ENCODE measurements around the gene RPL29. TPM values are rescaled to one million over a fixed set of nuclear protein-coding genes. Genes with fewer than 3 reads are reported as not detected.

The RPL29 gene
- total and polyA plus RNA-seq, 2 of the 13 experiments (the other 11 are each of a cell fraction or from before 2014, with no cell fraction given): 1,348 to 2,263 TPM

DNA sequence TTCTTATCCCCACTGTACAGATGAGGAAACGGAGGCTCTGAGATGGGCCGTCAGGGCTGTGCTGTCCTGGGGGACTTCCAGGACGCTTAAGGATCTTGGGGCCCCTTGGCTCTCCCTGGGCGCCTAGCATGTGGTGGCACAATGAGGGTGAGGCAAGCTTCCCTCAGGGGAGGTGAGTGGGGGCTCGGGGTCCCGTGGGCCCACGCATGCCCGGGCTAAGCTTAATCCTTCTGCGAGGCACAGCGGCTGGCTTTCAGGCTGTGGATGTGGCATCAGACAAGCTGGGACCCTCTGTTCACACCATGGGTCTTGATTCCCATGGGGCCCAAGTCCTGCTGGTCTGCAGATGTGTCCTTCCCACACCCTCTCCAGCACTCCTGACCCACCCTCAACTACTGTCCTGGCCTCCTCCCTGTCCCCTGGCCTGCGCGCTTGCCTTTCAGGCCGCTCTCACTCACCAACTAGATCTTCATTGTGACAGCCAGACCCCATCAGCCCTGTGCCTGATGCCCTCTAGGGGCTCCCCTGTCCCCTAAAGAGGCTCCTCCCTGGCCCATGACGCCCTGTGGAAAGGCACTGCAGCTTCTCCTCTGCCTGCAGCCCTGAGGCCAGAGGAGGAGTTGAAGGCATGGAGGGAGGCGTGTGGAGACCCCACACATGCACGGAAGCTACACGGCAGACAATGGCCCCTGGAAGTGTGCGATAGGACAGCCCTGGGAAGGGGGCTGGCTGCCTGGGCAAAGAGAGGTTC, 49.3 kb upstream of the RPL29 start:
- CTCF ChIA-PET (ENCODE audit: low intra/inter-chr PET ratio, low total read pairs): no interaction called here
- in situ Hi-C loops (cut with HindIII; ENCODE audit: extremely low pct_ligation_motif_present, low pct_unique_long_range_greater_than_20kb): loop anchor here (5.0 kb wide), 1 partner anchor 43 kb away; no protein-coding TSS in a partner anchor
- FAIRE-seq (no peak), DNase-seq (ENCODE audit: low spot score) (no peak), ATAC-seq (peak; percentile 59)
- BruUV-seq (replicated peaks): no TSS peak
- intact Hi-C loops (cut with micrococcal nuclease; ENCODE audit: unreplicated experiment): no loop called here
- Histone ChIP-seq H3K4me1 (ENCODE audit: insufficient read depth, low read length) (peaks cover 48% of the 10 kb centered on the region), H3K27ac (ENCODE audit: extremely low read length, insufficient read depth, low read length) (no peak overlapping the region), H2AFZ (ENCODE audit: low read length) (no peak overlapping the region), H3K9me3 (ENCODE audit: low read length) (no peaks in the 10 kb centered on the region), H3K36me3 (replicated peaks in 1 of 2; ENCODE audit: control insufficient read depth in 1 of 2, insufficient read depth in 2 of 2, low read length in 2 of 2) (peaks cover 3 to 5% of the 10 kb centered on the region in 2 experiments; a peak in 1 of 5 replicates), H3K4me3 (replicated peaks in 1 of 3; ENCODE audit: insufficient read depth in 1 of 3, low read depth in 2 of 3, low read length in 3 of 3) (no peak overlapping the region), H3K79me2 (ENCODE audit: insufficient read depth, low read length) (no peaks in the 10 kb centered on the region), H4K20me1 (ENCODE audit: insufficient read depth, low read length) (no peaks in the 10 kb centered on the region), H3K27me3 (ENCODE audit: control insufficient read depth in 1 of 2, insufficient read depth in 2 of 2, low read length in 2 of 2) (no peaks in the 10 kb centered on the region; a peak in 1 of 5 replicates), H3K4me2 (ENCODE audit: low read depth, low read length) (no peak overlapping the region), H3K9ac (ENCODE audit: insufficient read depth, low read depth, low read length) (no peak overlapping the region)
- WGBS (ENCODE audit: low lambda C conversion rate): 74% methylated on average over 10 of the region's 18 CpGs
- POLR2A ChIA-PET: interaction anchor here (1.6 kb wide), 1 partner anchor 8 kb away, joined by 4 read pairs; no protein-coding TSS in a partner anchor
- TF ChIP-seq, protein P1, sequence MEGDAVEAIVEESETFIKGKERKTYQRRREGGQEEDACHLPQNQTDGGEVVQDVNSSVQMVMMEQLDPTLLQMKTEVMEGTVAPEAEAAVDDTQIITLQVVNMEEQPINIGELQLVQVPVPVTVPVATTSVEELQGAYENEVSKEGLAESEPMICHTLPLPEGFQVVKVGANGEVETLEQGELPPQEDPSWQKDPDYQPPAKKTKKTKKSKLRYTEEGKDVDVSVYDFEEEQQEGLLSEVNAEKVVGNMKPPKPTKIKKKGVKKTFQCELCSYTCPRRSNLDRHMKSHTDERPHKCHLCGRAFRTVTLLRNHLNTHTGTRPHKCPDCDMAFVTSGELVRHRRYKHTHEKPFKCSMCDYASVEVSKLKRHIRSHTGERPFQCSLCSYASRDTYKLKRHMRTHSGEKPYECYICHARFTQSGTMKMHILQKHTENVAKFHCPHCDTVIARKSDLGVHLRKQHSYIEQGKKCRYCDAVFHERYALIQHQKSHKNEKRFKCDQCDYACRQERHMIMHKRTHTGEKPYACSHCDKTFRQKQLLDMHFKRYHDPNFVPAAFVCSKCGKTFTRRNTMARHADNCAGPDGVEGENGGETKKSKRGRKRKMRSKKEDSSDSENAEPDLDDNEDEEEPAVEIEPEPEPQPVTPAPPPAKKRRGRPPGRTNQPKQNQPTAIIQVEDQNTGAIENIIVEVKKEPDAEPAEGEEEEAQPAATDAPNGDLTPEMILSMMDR (CRISPR knock-in tag; IDR thresholded peaks at IDR 0.05): peak; percentile 29; the same call in 1 of the 2 replicates
- TF ChIP-seq ATF7-NPFF (CRISPR knock-in tag; IDR thresholded peaks at IDR 0.05; ENCODE audit: low read depth): no peak
- peak; percentile 4; the same call in 1 of the 2 replicates for TF ChIP-seq STAG1 (CRISPR knock-in tag; IDR thresholded peaks at IDR 0.05)

DNA sequence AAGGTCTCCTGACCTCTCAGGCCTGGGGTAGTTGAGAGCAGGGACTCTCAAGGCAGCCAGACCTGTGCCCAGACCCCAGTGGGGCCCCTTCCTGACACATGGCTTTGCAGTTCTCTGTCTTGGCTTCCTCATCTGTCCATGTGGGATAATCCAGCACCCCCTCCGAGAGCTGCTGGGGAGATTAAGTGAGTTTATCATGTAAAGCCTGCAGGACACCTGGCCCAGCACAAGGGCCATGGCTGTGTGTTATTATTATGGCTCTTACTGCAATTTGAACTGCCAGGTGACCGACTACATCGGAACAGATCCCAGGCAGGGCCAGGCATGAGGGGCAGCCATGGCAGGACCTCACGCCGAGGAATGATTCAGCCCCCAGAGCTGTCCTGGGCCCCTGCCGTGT, 48.1 kb upstream of the RPL29 start:
- ChIA-PET CTCF (ENCODE audit: low intra/inter-chr PET ratio, low total read pairs) (no interaction called here), POLR2A (no interaction called here)
- FAIRE-seq (no peak), ATAC-seq (no peak), DNase-seq (ENCODE audit: low spot score) (no peak)
- WGBS (ENCODE audit: low lambda C conversion rate): 52% methylated on average over 3 of the region's 6 CpGs
- in situ Hi-C loops (cut with HindIII; ENCODE audit: extremely low pct_ligation_motif_present, low pct_unique_long_range_greater_than_20kb): loop anchor here (5.0 kb wide), 1 partner anchor 41 kb away; no protein-coding TSS in a partner anchor
- Histone ChIP-seq H2AFZ (ENCODE audit: low read length) (no peak overlapping the region), H3K9me3 (ENCODE audit: low read length) (no peaks in the 10 kb centered on the region), H3K4me2 (ENCODE audit: low read depth, low read length) (no peak overlapping the region), H3K36me3 (replicated peaks in 1 of 2; ENCODE audit: control insufficient read depth in 1 of 2, insufficient read depth in 2 of 2, low read length in 2 of 2) (no peaks in the 10 kb centered on the region), H3K27ac (ENCODE audit: extremely low read length, insufficient read depth, low read length) (no peak overlapping the region), H3K9ac (ENCODE audit: insufficient read depth, low read depth, low read length) (no peak overlapping the region), H3K4me1 (ENCODE audit: insufficient read depth, low read length) (peaks cover 61% of the 10 kb centered on the region), H3K4me3 (replicated peaks in 1 of 3; ENCODE audit: insufficient read depth in 1 of 3, low read depth in 2 of 3, low read length in 3 of 3) (no peak overlapping the region), H3K27me3 (ENCODE audit: control insufficient read depth in 1 of 2, insufficient read depth in 2 of 2, low read length in 2 of 2) (no peaks in the 10 kb centered on the region; a peak in 1 of 5 replicates), H4K20me1 (ENCODE audit: insufficient read depth, low read length) (no peaks in the 10 kb centered on the region), H3K79me2 (ENCODE audit: insufficient read depth, low read length) (no peaks in the 10 kb centered on the region)
- intact Hi-C loops (cut with micrococcal nuclease; ENCODE audit: unreplicated experiment): no loop called here
- TF ChIP-seq, protein P2, sequence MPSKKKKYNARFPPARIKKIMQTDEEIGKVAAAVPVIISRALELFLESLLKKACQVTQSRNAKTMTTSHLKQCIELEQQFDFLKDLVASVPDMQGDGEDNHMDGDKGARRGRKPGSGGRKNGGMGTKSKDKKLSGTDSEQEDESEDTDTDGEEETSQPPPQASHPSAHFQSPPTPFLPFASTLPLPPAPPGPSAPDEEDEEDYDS (CRISPR knock-in tag; IDR thresholded peaks at IDR 0.05): no peak
- TF ChIP-seq IKZF4 (CRISPR knock-in tag; IDR thresholded peaks at IDR 0.05; ENCODE audit: borderline replicate concordance, low read depth, not compliant biosample characterization) (no peak), ZNF30 (CRISPR knock-in tag; IDR thresholded peaks at IDR 0.05) (no peak)
- TF ChIP-seq, protein P3, sequence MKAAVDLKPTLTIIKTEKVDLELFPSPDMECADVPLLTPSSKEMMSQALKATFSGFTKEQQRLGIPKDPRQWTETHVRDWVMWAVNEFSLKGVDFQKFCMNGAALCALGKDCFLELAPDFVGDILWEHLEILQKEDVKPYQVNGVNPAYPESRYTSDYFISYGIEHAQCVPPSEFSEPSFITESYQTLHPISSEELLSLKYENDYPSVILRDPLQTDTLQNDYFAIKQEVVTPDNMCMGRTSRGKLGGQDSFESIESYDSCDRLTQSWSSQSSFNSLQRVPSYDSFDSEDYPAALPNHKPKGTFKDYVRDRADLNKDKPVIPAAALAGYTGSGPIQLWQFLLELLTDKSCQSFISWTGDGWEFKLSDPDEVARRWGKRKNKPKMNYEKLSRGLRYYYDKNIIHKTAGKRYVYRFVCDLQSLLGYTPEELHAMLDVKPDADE (CRISPR knock-in tag; IDR thresholded peaks at IDR 0.05): no peak
- TF ChIP-seq, protein P4, sequence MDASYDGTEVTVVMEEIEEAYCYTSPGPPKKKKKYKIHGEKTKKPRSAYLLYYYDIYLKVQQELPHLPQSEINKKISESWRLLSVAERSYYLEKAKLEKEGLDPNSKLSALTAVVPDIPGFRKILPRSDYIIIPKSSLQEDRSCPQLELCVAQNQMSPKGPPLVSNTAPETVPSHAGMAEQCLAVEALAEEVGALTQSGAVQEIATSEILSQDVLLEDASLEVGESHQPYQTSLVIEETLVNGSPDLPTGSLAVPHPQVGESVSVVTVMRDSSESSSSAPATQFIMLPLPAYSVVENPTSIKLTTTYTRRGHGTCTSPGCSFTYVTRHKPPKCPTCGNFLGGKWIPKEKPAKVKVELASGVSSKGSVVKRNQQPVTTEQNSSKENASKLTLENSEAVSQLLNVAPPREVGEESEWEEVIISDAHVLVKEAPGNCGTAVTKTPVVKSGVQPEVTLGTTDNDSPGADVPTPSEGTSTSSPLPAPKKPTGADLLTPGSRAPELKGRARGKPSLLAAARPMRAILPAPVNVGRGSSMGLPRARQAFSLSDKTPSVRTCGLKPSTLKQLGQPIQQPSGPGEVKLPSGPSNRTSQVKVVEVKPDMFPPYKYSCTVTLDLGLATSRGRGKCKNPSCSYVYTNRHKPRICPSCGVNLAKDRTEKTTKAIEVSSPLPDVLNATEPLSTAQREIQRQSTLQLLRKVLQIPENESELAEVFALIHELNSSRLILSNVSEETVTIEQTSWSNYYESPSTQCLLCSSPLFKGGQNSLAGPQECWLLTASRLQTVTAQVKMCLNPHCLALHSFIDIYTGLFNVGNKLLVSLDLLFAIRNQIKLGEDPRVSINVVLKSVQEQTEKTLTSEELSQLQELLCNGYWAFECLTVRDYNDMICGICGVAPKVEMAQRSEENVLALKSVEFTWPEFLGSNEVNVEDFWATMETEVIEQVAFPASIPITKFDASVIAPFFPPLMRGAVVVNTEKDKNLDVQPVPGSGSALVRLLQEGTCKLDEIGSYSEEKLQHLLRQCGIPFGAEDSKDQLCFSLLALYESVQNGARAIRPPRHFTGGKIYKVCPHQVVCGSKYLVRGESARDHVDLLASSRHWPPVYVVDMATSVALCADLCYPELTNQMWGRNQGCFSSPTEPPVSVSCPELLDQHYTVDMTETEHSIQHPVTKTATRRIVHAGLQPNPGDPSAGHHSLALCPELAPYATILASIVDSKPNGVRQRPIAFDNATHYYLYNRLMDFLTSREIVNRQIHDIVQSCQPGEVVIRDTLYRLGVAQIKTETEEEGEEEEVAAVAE (CRISPR knock-in tag; IDR thresholded peaks at IDR 0.05; ENCODE audit: borderline replicate concordance): no peak
- BruUV-seq (replicated peaks): no TSS peak

Data from HepG2 (cell line).